GM18511 (cell line): ENCODE data around the gene CHL1.

Experiments
- ATAC-seq: cut with Tn5 transposase; IDR thresholded peaks from one replicate; pipeline ENCODE4 v1.9.1; 2021; ENCODE audit warnings: mild to moderate bottlenecking, moderate library complexity; ENCODE audit not compliant: unreplicated experiment

The CHL1 gene

DNA sequence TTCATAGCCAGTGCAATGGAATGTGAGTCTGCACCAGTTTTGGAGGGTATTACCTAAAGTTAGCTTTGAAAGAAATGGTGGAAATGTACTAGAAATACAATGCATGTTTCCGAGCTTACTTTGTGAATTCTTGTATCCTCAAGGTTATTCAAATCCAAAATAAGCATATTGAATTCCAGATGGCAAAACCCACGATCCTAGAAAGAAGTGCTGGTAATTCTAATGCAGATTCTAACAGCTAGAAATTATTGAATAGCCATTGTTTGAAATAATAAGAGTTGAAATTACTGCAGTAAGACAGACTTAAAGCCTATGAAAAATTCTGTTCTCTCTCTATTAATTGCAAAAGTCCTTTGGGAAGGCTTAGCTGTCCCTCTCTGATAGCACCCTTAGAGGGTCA lies 258.4 kb downstream of the CHL1 start:
- no peak for ATAC-seq

DNA sequence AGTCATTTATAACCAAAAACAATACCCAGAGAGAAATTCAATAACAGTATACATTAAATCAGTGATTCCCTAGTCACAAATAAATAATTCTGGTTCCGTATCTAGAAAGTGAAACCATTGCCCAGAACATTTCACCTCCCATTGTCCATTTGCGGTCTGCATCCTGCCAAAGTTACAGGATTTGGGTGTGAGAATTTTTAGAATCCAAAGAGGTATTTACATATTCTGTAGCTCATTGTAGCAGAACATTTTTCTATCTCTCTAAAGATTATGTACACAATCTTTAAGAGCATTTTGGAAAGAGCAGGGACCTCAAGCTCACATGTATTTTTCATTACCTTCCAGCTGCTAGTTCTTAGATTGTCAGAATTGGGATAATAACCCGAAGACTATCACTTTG lies 261.6 kb downstream of the CHL1 start:
- ATAC-seq: no peak

DNA sequence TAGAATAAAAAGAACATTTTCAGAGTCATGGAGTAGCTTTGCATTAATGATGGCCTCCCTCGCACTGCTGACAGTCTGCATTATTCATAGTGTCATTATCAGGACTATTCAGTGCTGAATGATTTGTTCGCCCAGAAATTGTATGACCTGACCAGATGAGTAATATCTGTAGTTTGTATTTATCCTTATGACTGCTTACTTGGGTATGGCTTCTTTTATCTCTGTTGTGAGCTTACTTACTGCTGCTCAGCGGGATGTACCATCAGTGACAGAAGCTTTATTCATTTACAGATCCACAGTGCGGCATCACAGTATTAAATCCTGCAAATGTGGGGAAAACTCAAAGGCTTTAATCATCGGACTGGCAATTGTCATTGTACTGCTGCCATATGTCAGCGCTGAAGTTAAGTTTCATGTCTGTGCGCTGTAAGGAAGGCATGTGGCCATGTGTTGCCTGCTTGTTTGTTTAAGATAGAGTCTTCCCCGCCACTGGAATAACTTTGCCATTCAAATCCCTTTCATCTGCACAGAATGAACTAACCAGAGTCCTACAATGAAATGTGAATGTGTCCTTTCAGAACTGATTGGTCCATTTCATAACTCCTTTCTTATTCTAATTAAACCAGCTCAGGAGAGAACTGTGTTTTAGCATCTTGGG lies 262.2 kb downstream of the CHL1 start:
- no peak for ATAC-seq
